Upper lobe of right lung (tissue), 1 donor: Measurements from ENCODE around the gene ADAMTSL1. TPM values are rescaled to one million over a fixed set of nuclear protein-coding genes. Genes with fewer than 3 reads are reported as not detected.

Source experiments
- ATAC-seq: fragments of 200-7000 bp; cut with Tn5 transposase; one replicate; pipeline ENCODE4 v1.9.1; 2020; ENCODE audit warnings: mild to moderate bottlenecking, moderate library complexity
- DNase-seq: peaks from one replicate; pipeline ENCODE4 v3.0.0-alpha.2; 2020
- H3K27ac ChIP-seq: fragments of 200-600 bp; one replicate; pipeline ENCODE4 v1.8.0; 2022
- H3K27me3 ChIP-seq: fragments of 200-600 bp; one replicate; pipeline ENCODE4 v1.8.0; 2022; ENCODE audit warnings: mild to moderate bottlenecking
- H3K36me3 ChIP-seq: fragments of 200-600 bp; one replicate; pipeline ENCODE4 v1.8.0; 2022
- H3K4me1 ChIP-seq: fragments of 200-600 bp; one replicate; pipeline ENCODE4 v1.8.0; 2022
- H3K4me3 ChIP-seq: fragments of 200-600 bp; one replicate; pipeline ENCODE4 v1.8.0; 2022; ENCODE audit warnings: mild to moderate bottlenecking
- H3K9me3 ChIP-seq: fragments of 200-600 bp; one replicate; pipeline ENCODE4 v1.8.0; 2022
- intact Hi-C: fragments of 100-400 bp; cut with DNase I; formaldehyde crosslinking; loops from one replicate; pipeline ENCODE4 v1.11.0; 2022
- long read RNA-seq: library from polyadenylated mRNA; unstranded; transcript quantifications from one replicate; pipeline ENCODE4 v2.0.0, GENCODE V29; 2021
- total RNA-seq: library from RNA; stranded (reverse); fragmentation: NEBNext Ultra II Directional; extraction: Animal tissue kit (Norgen Biotek cat#: 25700); gene quantifications from one replicate; pipeline ENCODE4 v1.2.1, GENCODE V29; 2021
- TF ChIP-seq, protein P1 (sequence below): fragments of 200-600 bp; IDR thresholded peaks from one replicate; pipeline ENCODE4 v1.8.0; 2022; ENCODE audit warnings: antibody characterized with exemption
- donor health status: DM: no; HTN: yes; CAD: no; lungs with severe emphysema.

Gene ADAMTSL1, protein sequence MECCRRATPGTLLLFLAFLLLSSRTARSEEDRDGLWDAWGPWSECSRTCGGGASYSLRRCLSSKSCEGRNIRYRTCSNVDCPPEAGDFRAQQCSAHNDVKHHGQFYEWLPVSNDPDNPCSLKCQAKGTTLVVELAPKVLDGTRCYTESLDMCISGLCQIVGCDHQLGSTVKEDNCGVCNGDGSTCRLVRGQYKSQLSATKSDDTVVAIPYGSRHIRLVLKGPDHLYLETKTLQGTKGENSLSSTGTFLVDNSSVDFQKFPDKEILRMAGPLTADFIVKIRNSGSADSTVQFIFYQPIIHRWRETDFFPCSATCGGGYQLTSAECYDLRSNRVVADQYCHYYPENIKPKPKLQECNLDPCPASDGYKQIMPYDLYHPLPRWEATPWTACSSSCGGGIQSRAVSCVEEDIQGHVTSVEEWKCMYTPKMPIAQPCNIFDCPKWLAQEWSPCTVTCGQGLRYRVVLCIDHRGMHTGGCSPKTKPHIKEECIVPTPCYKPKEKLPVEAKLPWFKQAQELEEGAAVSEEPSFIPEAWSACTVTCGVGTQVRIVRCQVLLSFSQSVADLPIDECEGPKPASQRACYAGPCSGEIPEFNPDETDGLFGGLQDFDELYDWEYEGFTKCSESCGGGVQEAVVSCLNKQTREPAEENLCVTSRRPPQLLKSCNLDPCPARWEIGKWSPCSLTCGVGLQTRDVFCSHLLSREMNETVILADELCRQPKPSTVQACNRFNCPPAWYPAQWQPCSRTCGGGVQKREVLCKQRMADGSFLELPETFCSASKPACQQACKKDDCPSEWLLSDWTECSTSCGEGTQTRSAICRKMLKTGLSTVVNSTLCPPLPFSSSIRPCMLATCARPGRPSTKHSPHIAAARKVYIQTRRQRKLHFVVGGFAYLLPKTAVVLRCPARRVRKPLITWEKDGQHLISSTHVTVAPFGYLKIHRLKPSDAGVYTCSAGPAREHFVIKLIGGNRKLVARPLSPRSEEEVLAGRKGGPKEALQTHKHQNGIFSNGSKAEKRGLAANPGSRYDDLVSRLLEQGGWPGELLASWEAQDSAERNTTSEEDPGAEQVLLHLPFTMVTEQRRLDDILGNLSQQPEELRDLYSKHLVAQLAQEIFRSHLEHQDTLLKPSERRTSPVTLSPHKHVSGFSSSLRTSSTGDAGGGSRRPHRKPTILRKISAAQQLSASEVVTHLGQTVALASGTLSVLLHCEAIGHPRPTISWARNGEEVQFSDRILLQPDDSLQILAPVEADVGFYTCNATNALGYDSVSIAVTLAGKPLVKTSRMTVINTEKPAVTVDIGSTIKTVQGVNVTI (N-terminal part only)
- 7.3 TPM for total RNA-seq
- long read RNA-seq, partial matches to known transcripts: 2 of 4 reads
- long read RNA-seq, other reads (novel, unspliced or antisense): 1 of 4 reads

GRCh38 chr9:18473652-18474279 is at the start of gene ADAMTSL1:
TSS of gene ADAMTSL1 (plus strand) at chr9:18474153. CDS start at chr9:18474233, 80 bp downstream.
- TF ChIP-seq, protein P1, sequence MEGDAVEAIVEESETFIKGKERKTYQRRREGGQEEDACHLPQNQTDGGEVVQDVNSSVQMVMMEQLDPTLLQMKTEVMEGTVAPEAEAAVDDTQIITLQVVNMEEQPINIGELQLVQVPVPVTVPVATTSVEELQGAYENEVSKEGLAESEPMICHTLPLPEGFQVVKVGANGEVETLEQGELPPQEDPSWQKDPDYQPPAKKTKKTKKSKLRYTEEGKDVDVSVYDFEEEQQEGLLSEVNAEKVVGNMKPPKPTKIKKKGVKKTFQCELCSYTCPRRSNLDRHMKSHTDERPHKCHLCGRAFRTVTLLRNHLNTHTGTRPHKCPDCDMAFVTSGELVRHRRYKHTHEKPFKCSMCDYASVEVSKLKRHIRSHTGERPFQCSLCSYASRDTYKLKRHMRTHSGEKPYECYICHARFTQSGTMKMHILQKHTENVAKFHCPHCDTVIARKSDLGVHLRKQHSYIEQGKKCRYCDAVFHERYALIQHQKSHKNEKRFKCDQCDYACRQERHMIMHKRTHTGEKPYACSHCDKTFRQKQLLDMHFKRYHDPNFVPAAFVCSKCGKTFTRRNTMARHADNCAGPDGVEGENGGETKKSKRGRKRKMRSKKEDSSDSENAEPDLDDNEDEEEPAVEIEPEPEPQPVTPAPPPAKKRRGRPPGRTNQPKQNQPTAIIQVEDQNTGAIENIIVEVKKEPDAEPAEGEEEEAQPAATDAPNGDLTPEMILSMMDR: no peak
- Histone ChIP-seq H3K4me1 (no peaks in the 10 kb centered on the region), H3K27ac (no peak within 1 kb of the TSS), H3K36me3 (no peaks in the 10 kb centered on the region), H3K4me3 (peak within 1 kb of the TSS; percentile 27), H3K27me3 (no peaks in the 10 kb centered on the region), H3K9me3 (no peaks in the 10 kb centered on the region)
- no peak for DNase-seq
- ATAC-seq: peak; percentile 50
- intact Hi-C loops: no loop called here

DNA sequence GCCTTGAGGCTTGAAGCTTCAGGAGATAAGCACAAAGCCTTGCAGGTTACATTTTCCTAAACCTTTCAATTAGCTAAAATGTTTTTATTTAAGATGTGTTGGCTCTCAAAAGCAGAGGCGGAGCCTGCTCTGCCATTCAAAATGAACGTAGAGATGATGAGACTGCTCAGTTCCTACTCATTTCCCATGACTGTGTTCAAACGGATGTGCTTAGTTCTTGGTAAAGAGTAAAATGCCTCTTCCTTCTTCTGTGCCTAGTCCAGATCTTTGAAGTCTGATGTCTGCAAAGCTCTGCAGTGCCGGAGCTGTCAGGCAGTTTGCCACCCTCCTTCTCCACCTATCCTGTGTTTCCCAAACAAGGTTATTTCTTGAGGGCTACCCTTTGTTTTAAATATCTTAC is 46.3 kb upstream of the ADAMTSL1 start:
- intact Hi-C loops: no loop called here

DNA sequence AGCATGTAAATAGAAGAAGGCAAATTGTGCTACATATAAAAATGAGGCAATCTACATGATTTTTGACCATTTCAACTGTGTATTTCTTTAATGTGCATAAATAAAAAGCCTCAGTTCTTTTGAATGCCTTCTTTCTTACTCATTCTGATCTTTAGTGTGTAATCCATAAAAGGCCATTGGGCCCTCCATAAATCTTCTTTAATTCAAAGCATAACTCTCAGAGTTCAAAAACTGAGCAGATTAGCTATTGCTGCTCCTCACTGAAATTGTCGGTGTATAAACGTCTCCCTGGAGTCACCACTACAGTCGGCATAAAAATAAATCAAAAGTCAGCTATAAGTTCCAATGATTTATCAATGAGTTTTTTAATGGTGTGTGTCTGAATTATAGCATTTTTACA is 45.3 kb upstream of the ADAMTSL1 start:
- Histone ChIP-seq H3K27ac (no peak overlapping the region), H3K9me3 (no peaks in the 10 kb centered on the region), H3K4me1 (no peaks in the 10 kb centered on the region), H3K36me3 (no peaks in the 10 kb centered on the region), H3K27me3 (no peaks in the 10 kb centered on the region), H3K4me3 (no peak overlapping the region)
- DNase-seq (no peak), ATAC-seq (no peak)
- intact Hi-C loops: no loop called here
- TF ChIP-seq, protein P1: no peak

More for the DNA sequence above, 46.3 kb upstream of the ADAMTSL1 start:
- no peak overlapping the region for H3K4me3 ChIP-seq
- H3K27ac ChIP-seq: no peak overlapping the region
- H3K36me3 ChIP-seq: no peaks in the 10 kb centered on the region
- no peaks in the 10 kb centered on the region for H3K4me1 ChIP-seq
- H3K9me3 ChIP-seq: no peaks in the 10 kb centered on the region
- ATAC-seq (no peak), DNase-seq (no peak)
- TF ChIP-seq, protein P1: no peak
- H3K27me3 ChIP-seq: no peaks in the 10 kb centered on the region

DNA sequence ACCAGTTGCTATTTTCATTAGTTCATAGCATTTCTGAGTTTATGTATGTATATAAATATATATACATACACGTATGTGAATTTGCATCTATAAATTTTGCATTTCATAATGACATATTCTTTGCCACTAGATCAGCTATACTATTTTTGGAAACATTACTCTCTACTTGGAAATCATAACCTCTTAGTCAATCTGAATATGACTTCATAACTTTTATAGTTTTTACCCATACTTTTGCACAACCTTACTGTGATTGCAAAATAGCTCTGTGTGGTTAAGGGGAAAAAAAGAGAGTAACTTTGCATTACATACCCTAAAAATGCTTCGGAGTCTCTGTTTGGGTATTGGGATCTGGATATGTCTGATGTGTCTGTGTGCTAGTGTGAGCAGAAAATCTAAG is 44.9 kb upstream of the ADAMTSL1 start:
- Histone ChIP-seq H3K27ac (no peak overlapping the region), H3K27me3 (no peaks in the 10 kb centered on the region), H3K9me3 (no peaks in the 10 kb centered on the region), H3K36me3 (no peaks in the 10 kb centered on the region), H3K4me3 (no peak overlapping the region), H3K4me1 (no peaks in the 10 kb centered on the region)
- no peak for DNase-seq
- no peak for ATAC-seq
- TF ChIP-seq, protein P1: no peak
- intact Hi-C loops: no loop called here

DNA sequence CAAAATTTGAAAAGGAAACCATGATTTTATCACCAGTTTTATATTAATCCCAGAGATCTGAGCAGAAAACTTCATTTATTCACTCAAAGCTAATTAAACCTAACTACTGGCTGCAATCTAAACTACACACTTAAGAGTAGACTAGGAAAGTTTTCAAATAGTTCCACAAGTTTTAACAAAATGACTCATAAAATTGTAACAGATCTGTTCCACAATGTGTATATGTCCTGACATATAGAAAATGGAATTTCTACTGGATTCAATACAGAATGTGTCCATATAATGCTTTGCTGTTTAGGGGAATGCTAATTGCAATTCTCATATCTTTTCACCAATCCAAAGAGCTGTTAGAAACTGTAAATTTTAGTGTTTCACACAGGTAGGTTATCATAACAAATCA is 40.3 kb upstream of the ADAMTSL1 start:
- no peaks in the 10 kb centered on the region for H3K36me3 ChIP-seq
- no peak overlapping the region for H3K4me3 ChIP-seq
- DNase-seq: no peak
- TF ChIP-seq, protein P1: no peak
- no peak overlapping the region for H3K27ac ChIP-seq
- no peaks in the 10 kb centered on the region for H3K9me3 ChIP-seq
- intact Hi-C loops: no loop called here
- no peak for ATAC-seq
- peaks cover 7% of the 10 kb centered on the region for H3K4me1 ChIP-seq
- H3K27me3 ChIP-seq: no peaks in the 10 kb centered on the region
